Measurements from ENCODE around the gene INTS1.

- TF ChIP-seq, protein P1, sequence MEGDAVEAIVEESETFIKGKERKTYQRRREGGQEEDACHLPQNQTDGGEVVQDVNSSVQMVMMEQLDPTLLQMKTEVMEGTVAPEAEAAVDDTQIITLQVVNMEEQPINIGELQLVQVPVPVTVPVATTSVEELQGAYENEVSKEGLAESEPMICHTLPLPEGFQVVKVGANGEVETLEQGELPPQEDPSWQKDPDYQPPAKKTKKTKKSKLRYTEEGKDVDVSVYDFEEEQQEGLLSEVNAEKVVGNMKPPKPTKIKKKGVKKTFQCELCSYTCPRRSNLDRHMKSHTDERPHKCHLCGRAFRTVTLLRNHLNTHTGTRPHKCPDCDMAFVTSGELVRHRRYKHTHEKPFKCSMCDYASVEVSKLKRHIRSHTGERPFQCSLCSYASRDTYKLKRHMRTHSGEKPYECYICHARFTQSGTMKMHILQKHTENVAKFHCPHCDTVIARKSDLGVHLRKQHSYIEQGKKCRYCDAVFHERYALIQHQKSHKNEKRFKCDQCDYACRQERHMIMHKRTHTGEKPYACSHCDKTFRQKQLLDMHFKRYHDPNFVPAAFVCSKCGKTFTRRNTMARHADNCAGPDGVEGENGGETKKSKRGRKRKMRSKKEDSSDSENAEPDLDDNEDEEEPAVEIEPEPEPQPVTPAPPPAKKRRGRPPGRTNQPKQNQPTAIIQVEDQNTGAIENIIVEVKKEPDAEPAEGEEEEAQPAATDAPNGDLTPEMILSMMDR (IDR thresholded peaks at IDR 0.05) = no peak
- no peak for TF ChIP-seq POLR2A (IDR thresholded peaks at IDR 0.05)
Measured at GRCh38 chr7:1542329-1542728, 38.1 kb upstream of the INTS1 start.
